B cell (primary cell): ENCODE measurements around the gene NF2.

Source experiments
- CTCF ChIP-seq: fragments of 200-600 bp; IDR thresholded peaks from one replicate; pipeline ENCODE4 v1.8.0; 2022; ENCODE audit warnings: antibody characterized with exemption, mild to moderate bottlenecking
- EZH2 ChIP-seq: IDR thresholded peaks from 2 replicates; pipeline ENCODE4 v1.6.1; 2012; ENCODE audit warnings: borderline replicate concordance, low read depth, mild to moderate bottlenecking, moderate library complexity, low read length; ENCODE audit not compliant: insufficient read depth, poor library complexity, severe bottlenecking

- no peak for TF ChIP-seq CTCF
- TF ChIP-seq EZH2: no peak
These were observed 39.3 kb downstream of the NF2 start for GRCh38 chr22:29642694-29643093.
